ENCODE data around the gene SDK1. TPM values are rescaled to one million over a fixed set of nuclear protein-coding genes. Genes with fewer than 3 reads are reported as not detected.

The SDK1 gene
- total and polyA plus RNA-seq, 2 experiments from 2014 or later: 2.1 to 10.0 TPM

GRCh38 chr7:4085937-4086691 is 785.1 kb downstream of the SDK1 start:
- Histone ChIP-seq H3K4me3 (no peak overlapping the region), H3K4me2 (no peak overlapping the region), H3K79me2 (replicated peaks; ENCODE audit: insufficient read depth) (no peaks in the 10 kb centered on the region), H3K9me2 (ENCODE audit: insufficient read depth) (0 out of 2 replicates have a peak, but pooled peaks cover 4% of the 10 kb centered on the region), H3K36me3 (ENCODE audit: insufficient read depth) (no peaks in the 10 kb centered on the region), H3K4me1 (ENCODE audit: insufficient read depth) (no peaks in the 10 kb centered on the region), H3K27ac (ENCODE audit: low read depth) (no peak overlapping the region), H3K27me3 (ENCODE audit: insufficient read depth) (no peaks in the 10 kb centered on the region), H4K20me1 (replicated peaks; ENCODE audit: insufficient read depth) (no peaks in the 10 kb centered on the region), H3F3A (replicated peaks; ENCODE audit: low read depth) (no peaks in the 10 kb centered on the region), H2AFZ (no peak overlapping the region)
- Mint-ChIP-seq H3K9me3 (peaks cover 21% of the 10 kb centered on the region), H3K4me3 (no peak overlapping the region), H3K36me3 (ENCODE audit: low read depth) (peaks cover 13% of the 10 kb centered on the region), H3K27ac (no peak overlapping the region), H3K4me1 (peaks cover 8% of the 10 kb centered on the region; the same call in 2 of the 3 replicates), H3K27me3 (ENCODE audit: insufficient read depth, low read depth, poor library complexity) (peaks cover 4% of the 10 kb centered on the region)
- TF ChIP-seq STAT1 (IDR thresholded peaks at IDR 0.05; ENCODE audit: unreplicated experiment): no peak
- TF ChIP-seq JUNB (IDR thresholded peaks at IDR 0.05; ENCODE audit: unreplicated experiment): no peak
- TF ChIP-seq ZNF114 (CRISPR knock-in tag; IDR thresholded peaks at IDR 0.05): no peak
- ATAC-seq: no peak
- DNase-seq (ENCODE audit: low spot score): no peak

DNA sequence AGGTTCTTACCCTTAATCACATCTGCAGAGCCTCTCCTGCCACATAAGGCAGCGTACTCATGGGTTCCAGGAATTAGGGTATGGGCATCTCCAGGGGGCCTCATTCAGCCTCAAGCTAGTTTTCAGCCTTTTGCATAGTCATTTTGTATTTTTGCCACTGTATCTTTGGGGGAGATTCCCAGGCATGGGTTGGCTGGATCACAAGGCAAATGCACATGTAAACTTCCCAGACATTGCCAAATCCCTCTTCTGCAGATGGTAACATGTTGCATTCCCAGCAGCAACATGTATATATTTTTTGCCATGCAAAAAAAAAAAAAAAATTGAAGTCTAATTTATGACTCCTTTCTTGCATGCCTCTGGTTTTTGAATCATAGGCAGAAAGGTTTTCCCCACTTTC is 785.7 kb downstream of the SDK1 start:
- Mint-ChIP-seq H3K9me3 (peaks cover 26% of the 10 kb centered on the region), H3K36me3 (ENCODE audit: low read depth) (peaks cover 17% of the 10 kb centered on the region), H3K27ac (no peak overlapping the region), H3K4me1 (peaks cover 8% of the 10 kb centered on the region; the same call in 2 of the 3 replicates), H3K27me3 (ENCODE audit: insufficient read depth, low read depth, poor library complexity) (peaks cover 4% of the 10 kb centered on the region), H3K4me3 (no peak overlapping the region)
- Histone ChIP-seq H3K4me2 (no peak overlapping the region), H3K79me2 (replicated peaks; ENCODE audit: insufficient read depth) (no peaks in the 10 kb centered on the region), H3K27me3 (ENCODE audit: insufficient read depth) (no peaks in the 10 kb centered on the region), H4K20me1 (replicated peaks; ENCODE audit: insufficient read depth) (no peaks in the 10 kb centered on the region), H3F3A (replicated peaks; ENCODE audit: low read depth) (no peaks in the 10 kb centered on the region), H2AFZ (no peak overlapping the region), H3K36me3 (ENCODE audit: insufficient read depth) (no peaks in the 10 kb centered on the region), H3K4me3 (no peak overlapping the region), H3K9me2 (ENCODE audit: insufficient read depth) (0 out of 2 replicates have a peak, but pooled peaks cover 4% of the 10 kb centered on the region), H3K4me1 (ENCODE audit: insufficient read depth) (no peaks in the 10 kb centered on the region), H3K27ac (ENCODE audit: low read depth) (no peak overlapping the region)
- no peak for ATAC-seq
- no peak for DNase-seq (ENCODE audit: low spot score)
- TF ChIP-seq ZNF331 (CRISPR knock-in tag; IDR thresholded peaks at IDR 0.05; ENCODE audit: low read depth) (no peak), EZH2 (IDR thresholded peaks at IDR 0.05; ENCODE audit: low read depth, unreplicated experiment) (no peak), POLR2AphosphoS5 (IDR thresholded peaks at IDR 0.05; ENCODE audit: low read depth) (no peak), STAT1 (IDR thresholded peaks at IDR 0.05; ENCODE audit: unreplicated experiment) (no peak), JUNB (IDR thresholded peaks at IDR 0.05; ENCODE audit: unreplicated experiment) (no peak), CREB1 (CRISPR knock-in tag; IDR thresholded peaks at IDR 0.05; ENCODE audit: low read depth) (no peak), ZNF462 (CRISPR knock-in tag; IDR thresholded peaks at IDR 0.05) (no peak), EZH2phosphoT487 (IDR thresholded peaks at IDR 0.05; ENCODE audit: unreplicated experiment) (no peak), ETS1 (IDR thresholded peaks at IDR 0.05) (no peak)
- TF ChIP-seq, protein P1, sequence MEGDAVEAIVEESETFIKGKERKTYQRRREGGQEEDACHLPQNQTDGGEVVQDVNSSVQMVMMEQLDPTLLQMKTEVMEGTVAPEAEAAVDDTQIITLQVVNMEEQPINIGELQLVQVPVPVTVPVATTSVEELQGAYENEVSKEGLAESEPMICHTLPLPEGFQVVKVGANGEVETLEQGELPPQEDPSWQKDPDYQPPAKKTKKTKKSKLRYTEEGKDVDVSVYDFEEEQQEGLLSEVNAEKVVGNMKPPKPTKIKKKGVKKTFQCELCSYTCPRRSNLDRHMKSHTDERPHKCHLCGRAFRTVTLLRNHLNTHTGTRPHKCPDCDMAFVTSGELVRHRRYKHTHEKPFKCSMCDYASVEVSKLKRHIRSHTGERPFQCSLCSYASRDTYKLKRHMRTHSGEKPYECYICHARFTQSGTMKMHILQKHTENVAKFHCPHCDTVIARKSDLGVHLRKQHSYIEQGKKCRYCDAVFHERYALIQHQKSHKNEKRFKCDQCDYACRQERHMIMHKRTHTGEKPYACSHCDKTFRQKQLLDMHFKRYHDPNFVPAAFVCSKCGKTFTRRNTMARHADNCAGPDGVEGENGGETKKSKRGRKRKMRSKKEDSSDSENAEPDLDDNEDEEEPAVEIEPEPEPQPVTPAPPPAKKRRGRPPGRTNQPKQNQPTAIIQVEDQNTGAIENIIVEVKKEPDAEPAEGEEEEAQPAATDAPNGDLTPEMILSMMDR (conservative IDR thresholded peaks at IDR 0.05; ENCODE audit: low read depth in 2 of 2): no peak

Data from GM23338 (cell line).